GM12878 (cell line): ENCODE data around the gene PPP1R9B. TPM values are rescaled to one million over a fixed set of nuclear protein-coding genes. Genes with fewer than 3 reads are reported as not detected.

ENCODE experiments used
- ATAC-seq: fragments of 200-7000 bp; cut with Tn5 transposase; 3 replicates; pipeline ENCODE4 v1.9.1; 2020; ENCODE audit warnings: mild to moderate bottlenecking, moderate library complexity
- BruUV-seq: library from RNA; stranded (reverse); fragments of 400-500 nt; replicated peaks from 2 replicates; lab custom pipeline; 2021; lab: Mats Ljungman, UMichigan
- CTCF ChIA-PET: fragments of 300-600 bp; sonication (Branson Sonifier 250); formaldehyde crosslinking; extraction: SDS; loops from one replicate; lab custom pipeline; 2021; ENCODE audit warnings: inconsistent platforms; lab: Yijun Ruan, JAX
- POLR2A ChIA-PET: fragments of 350-600 bp; formaldehyde crosslinking; extraction: SDS; loops from one replicate; lab custom pipeline; 2021; ENCODE audit warnings: inconsistent platforms; lab: Charles Lee
- RAD21 ChIA-PET: fragments of 300-600 bp; sonication (Branson Sonifier 250); formaldehyde crosslinking; loops from one replicate; lab custom pipeline; 2023; ENCODE audit warnings: antibody characterized with exemption; ENCODE audit not compliant: unreplicated experiment; lab: Charles Lee
- SMC1A ChIA-PET: fragments of 300-600 bp; sonication (Branson Sonifier 250); formaldehyde crosslinking; loops from one replicate; lab custom pipeline; 2023; ENCODE audit not compliant: unreplicated experiment, uncharacterized antibody; lab: Charles Lee
- DNase-seq: peaks from one replicate; pipeline ENCODE4 v3.0.0-alpha.2; 2011; ENCODE audit warnings: low read depth, low spot score
- FAIRE-seq: peaks from 3 replicates; lab custom pipeline; 2011; peaks lifted over from hg19 to GRCh38; lab: Jason Lieb, UNC
- H2AFZ ChIP-seq: 2 replicates; pipeline ENCODE4 v1.6.0; 2011; ENCODE audit warnings: low read depth, low read length, control low read depth; ENCODE audit not compliant: control insufficient read depth
- H3K27ac ChIP-seq: 2 replicates; pipeline ENCODE4 v1.5.1; 2011; ENCODE audit warnings: control low read depth; ENCODE audit not compliant: control insufficient read depth, insufficient read depth
- H3K27me3 ChIP-seq, 2 experiments: replicated peaks in 1 of 2; 2 replicates each; pipeline versions ENCODE4 v1.6.0 to v1.6.1; 2011; ENCODE audit warnings: low read length in 1 of 2; ENCODE audit not compliant: control insufficient read depth in 2 of 2, insufficient read depth in 2 of 2
- H3K36me3 ChIP-seq, 2 experiments: 2 replicates each; pipeline ENCODE4 v1.5.1; 2011; ENCODE audit warnings: low read length in 1 of 2; ENCODE audit not compliant: control insufficient read depth in 2 of 2, insufficient read depth in 2 of 2
- H3K4me1 ChIP-seq: 2 replicates; pipeline ENCODE4 v1.6.1; 2011; ENCODE audit warnings: mild to moderate bottlenecking, low read length, moderate library complexity, mixed read lengths; ENCODE audit not compliant: control insufficient read depth, insufficient read depth
- H3K4me2 ChIP-seq: 2 replicates; pipeline ENCODE4 v1.6.0; 2011; ENCODE audit warnings: control low read depth; ENCODE audit not compliant: control insufficient read depth, insufficient read depth
- H3K4me3 ChIP-seq: fragments of 200-600 bp; sonication (generic); 2 replicates; pipeline ENCODE4 v1.5.1; 2016
- H3K79me2 ChIP-seq: 2 replicates; pipeline ENCODE4 v1.6.0; 2011; ENCODE audit warnings: low read length; ENCODE audit not compliant: control insufficient read depth, insufficient read depth
- H3K9ac ChIP-seq: 2 replicates; pipeline ENCODE4 v1.8.0; 2011; ENCODE audit warnings: low read length, control low read depth, mixed read lengths; ENCODE audit not compliant: control insufficient read depth, insufficient read depth
- H3K9me3 ChIP-seq: replicated peaks from 3 replicates; pipeline ENCODE4 v1.5.1; 2011; ENCODE audit warnings: mild to moderate bottlenecking, low read length; ENCODE audit not compliant: control insufficient read depth, insufficient read depth
- H4K20me1 ChIP-seq: 2 replicates; pipeline ENCODE4 v1.6.0; 2011; ENCODE audit not compliant: control insufficient read depth, insufficient read depth
- POU2F2 ChIP-seq: IDR thresholded peaks from 3 replicates; pipeline ENCODE4 v1.6.1; 2011; ENCODE audit warnings: low read depth, mild to moderate bottlenecking, low read length, borderline replicate concordance
- ZBTB40 ChIP-seq: fragments of 450-650 bp; IDR thresholded peaks from 2 replicates; pipeline ENCODE4 v1.6.1; 2016; ENCODE audit warnings: mild to moderate bottlenecking, moderate library complexity, borderline replicate concordance
- ZZZ3 ChIP-seq: IDR thresholded peaks from 2 replicates; pipeline ENCODE4 v1.6.1; 2011; ENCODE audit warnings: low read depth; ENCODE audit not compliant: control insufficient read depth, insufficient read length
- WGBS: methylation state at CpG from one replicate; pipeline ENCODE4 v1.1.6; 2016; ENCODE audit warnings: low lambda C conversion rate; ENCODE audit not compliant: insufficient replicate concordance, insufficient coverage; ENCODE audit errors: missing lambda C conversion rate; 5-methylcytosine and 5-hydroxymethylcytosine counted together
- in situ Hi-C: fragments of 300-500 bp; cut with MboI; formaldehyde crosslinking; loops from 9 replicates; pipeline ENCODE4 v1.14.3; 2018; ENCODE audit warnings: mixed read lengths
- intact Hi-C: fragments of 100-400 bp; cut with micrococcal nuclease; formaldehyde crosslinking; loops from one replicate; pipeline ENCODE4 v1.14.2; 2022; ENCODE audit not compliant: unreplicated experiment
- polyA plus RNA-seq, 11 experiments: library from polyadenylated mRNA; depleted of rRNA in 4 of 11; unstranded in 6 of 11; stranded (reverse) in 5 of 11; fragments of >200 nt; fragmentation: Nextera tagmentation in 4 of 11; fragmentation: Illumina TruSeq in 1 of 11; extraction: Ambion mirVana in 4 of 11; extraction: Trizol in 1 of 11; gene quantifications; 1 replicate in 1 of 11; 2 replicates in 10 of 11; pipeline versions ENCODE4 v1.2.1 to v1.2.3, GENCODE V29; 2011 to 2016; ENCODE audit warnings: inconsistent platforms in 2 of 11, missing spikeins in 2 of 11, low read depth in 1 of 11
- total RNA-seq, 4 experiments: library from RNA; depleted of rRNA in 3 of 4; stranded (reverse); fragments of >200 nt in 3 of 4; fragmentation: Illumina TruSeq in 1 of 4; extraction: Trizol in 1 of 4; gene quantifications; 2 replicates each; pipeline versions ENCODE4 v1.2.1 to v1.2.3, GENCODE V29; 2013 to 2021

Gene PPP1R9B
- total and polyA plus RNA-seq, 10 of the 15 experiments (the other 5 are each of a cell fraction or from before 2014, with no cell fraction given) = 0.20 to 107 (median 37.5) TPM

GRCh38 chr17:50181144-50181543, 30.7 kb upstream of the PPP1R9B start:
- Histone ChIP-seq H4K20me1 (no peaks in the 10 kb centered on the region), H3K4me2 (no peak overlapping the region), H3K79me2 (no peaks in the 10 kb centered on the region), H3K27ac (no peak overlapping the region), H3K4me3 (no peak overlapping the region), H3K36me3 (peaks cover 0 to 5% of the 10 kb centered on the region in 2 experiments; a peak in 2 of 4 replicates), H2AFZ (no peak overlapping the region), H3K4me1 (peaks cover 26% of the 10 kb centered on the region), H3K27me3 (no peaks in the 10 kb centered on the region), H3K9ac (no peak overlapping the region), H3K9me3 (no peaks in the 10 kb centered on the region)
- in situ Hi-C loops (no loop called here), intact Hi-C loops (no loop called here)
- ATAC-seq (no peak), DNase-seq (no peak), FAIRE-seq (no peak)
- TF ChIP-seq ZBTB40 (no peak), ZZZ3 (no peak), POU2F2 (no peak)
- BruUV-seq = no TSS peak
- SMC1A ChIA-PET = interaction anchor here (0.6 to 2.6 kb wide), 4 partner anchors 12 to 240 kb away, joined by 4 to 10 read pairs (median 4); no protein-coding TSS in a partner anchor
- POLR2A ChIA-PET = interaction anchor here (0.7 kb wide), 1 partner anchor 12 kb away, joined by 3 read pairs; no protein-coding TSS in a partner anchor
- RAD21 ChIA-PET = interaction anchor here (1.7 kb wide), 1 partner anchor 11 kb away, joined by 8 read pairs; no protein-coding TSS in a partner anchor
- 63% methylated on average over 13 of the region's 13 CpGs for WGBS
- CTCF ChIA-PET = interaction anchor here (0.7 to 3.3 kb wide), 6 partner anchors 11 to 116 kb away, joined by 3 to 14 read pairs (median 4); no protein-coding TSS in a partner anchor
